NCI-H1694 (cell line): ENCODE data around the gene VWDE.
"Not testable (repeated sequence)": the region's sequence is repeated elsewhere in the genome, so short reads cannot be mapped to it uniquely, and the experiment has no call there.

Source experiments
- DNase-seq: peaks from one replicate; lab custom pipeline; 2025; lab: John Stamatoyannopoulos, UW

Gene VWDE

GRCh38 chr7:12403287-12404181 lies at the start of gene VWDE:
Gene VWDE, minus strand, starts transcription at chr7:12403865. Its CDS starts 149 bp downstream, at chr7:12403716.
- DNase-seq = peak; percentile 25

DNA sequence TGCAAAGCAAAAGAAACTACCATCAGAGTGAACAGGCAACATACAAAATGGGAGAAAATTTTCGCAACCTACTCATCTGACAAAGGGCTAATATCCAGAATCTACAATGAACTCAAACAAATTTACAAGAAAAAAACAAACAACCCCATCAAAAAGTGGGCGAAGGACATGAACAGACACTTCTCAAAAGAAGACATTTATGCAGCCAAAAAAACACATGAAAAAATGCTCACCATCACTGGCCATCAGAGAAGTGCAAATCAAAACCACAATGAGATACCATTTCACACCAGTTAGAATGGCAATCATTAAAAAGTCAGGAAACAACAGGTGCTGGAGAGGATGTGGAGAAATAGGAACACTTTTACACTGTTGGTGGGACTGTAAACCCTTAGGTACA lies 49.5 kb upstream of the VWDE start:
- not testable (repeated sequence) for DNase-seq

- DNase-seq = no peak
Observed at GRCh38 chr7:12450615-12451014, 47.0 kb upstream of the VWDE start.

DNA sequence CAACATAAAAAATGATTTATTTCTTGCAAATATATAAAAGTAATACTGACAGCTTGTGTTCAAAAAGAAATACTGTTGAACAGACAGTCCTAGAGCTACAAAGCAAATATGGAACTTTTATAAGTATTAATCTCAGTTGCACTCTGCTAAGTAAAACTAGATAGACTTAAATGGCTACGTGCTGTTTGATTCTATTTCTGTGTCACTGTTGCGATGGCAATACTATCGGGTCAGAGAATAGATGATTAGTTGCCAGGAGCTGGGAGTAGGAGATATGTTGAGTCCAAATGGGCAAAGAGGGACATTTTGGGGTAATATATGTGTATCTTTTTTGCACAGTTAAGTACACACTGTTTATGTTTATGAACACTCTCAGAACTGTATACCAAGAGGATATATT lies 41.1 kb upstream of the VWDE start:
- no peak for DNase-seq

GRCh38 chr7:12440229-12440628 lies 36.6 kb upstream of the VWDE start:
- DNase-seq = no peak

DNA sequence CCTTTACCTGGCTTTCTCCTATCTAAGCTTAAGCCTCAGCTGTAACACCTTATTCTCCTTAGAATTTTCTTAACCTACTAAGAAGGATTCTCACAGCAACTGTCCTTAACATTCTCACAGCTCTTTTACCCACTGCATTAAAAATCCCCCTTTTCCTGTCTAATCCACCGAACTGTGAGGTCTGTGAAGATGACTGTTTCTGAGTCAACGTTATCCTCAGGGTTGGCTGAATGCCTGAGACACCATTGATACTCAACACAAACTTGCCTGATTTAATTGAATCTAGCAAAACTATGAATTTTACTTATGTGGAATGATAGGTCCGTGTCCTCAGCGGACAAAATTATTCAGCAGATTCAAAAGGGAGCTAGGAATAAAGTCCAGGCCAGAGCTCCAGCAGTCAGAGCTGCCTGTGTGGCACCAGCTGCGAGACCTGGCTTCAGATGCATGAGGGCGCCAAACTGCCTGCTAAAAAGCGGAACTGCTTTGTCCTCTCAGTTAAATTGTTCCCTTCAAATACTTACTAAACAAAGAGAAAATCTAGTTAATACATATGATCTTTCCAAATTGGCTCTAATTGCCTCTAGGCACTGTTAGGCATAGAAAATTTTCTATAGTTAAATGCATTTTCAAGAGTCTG lies 33.4 kb upstream of the VWDE start:
- peak; percentile 5 for DNase-seq

- no peak for DNase-seq
Observed at GRCh38 chr7:12436126-12436525, 32.5 kb upstream of the VWDE start.

GRCh38 chr7:12434012-12434642 lies 30.5 kb upstream of the VWDE start:
- DNase-seq = no peak

DNA sequence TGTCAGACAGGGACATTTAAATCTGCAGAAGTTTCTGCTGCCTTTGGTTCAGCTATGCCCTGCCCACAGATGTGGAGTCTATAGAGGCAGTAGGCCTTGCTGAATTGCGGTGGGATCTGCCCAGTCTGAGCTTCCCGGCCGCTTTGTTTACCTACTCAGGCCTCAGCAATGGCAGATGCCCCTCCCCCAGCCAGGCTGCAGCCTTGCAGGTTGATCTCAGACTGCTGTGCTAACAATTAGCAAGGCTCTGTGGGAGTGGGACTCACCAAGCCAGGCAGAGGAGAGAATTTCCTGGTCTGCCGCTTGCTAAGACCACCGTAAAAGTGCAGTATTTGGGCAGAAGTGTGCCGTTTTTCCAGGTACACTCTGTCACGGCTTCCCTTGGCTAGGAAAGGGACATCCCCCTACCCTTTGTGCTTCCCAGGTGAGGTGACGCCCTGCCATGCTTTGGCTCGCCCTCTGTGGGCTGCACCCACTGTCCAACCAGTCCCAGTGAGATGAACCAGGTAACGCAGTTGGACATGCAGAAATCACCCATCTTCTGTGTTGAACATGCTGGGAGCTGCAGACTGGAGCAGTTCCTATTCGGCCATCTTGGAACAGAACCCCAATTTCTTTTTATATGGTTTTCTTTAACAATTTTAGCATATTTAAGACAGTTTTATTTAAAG lies 28.4 kb upstream of the VWDE start:
- DNase-seq = no peak

DNA sequence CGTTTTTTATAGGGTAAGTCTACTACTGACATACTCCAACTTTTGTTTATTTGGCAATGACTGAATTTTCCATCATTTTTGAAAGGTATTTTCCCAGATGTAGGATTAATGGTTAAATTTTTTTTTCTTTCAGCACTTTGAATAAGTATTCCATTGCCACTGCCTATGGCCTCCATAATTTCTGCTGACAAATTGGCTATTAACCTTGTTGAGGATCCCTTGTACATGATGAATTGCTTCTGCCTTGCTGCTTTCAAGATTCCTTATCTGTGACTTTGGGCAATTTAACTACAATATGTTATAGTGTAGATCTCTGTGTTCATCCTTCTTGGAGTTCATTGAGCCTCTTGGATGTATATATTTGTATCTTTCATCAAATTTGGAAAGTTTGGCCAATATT lies 21.6 kb upstream of the VWDE start:
- DNase-seq = no peak

DNA sequence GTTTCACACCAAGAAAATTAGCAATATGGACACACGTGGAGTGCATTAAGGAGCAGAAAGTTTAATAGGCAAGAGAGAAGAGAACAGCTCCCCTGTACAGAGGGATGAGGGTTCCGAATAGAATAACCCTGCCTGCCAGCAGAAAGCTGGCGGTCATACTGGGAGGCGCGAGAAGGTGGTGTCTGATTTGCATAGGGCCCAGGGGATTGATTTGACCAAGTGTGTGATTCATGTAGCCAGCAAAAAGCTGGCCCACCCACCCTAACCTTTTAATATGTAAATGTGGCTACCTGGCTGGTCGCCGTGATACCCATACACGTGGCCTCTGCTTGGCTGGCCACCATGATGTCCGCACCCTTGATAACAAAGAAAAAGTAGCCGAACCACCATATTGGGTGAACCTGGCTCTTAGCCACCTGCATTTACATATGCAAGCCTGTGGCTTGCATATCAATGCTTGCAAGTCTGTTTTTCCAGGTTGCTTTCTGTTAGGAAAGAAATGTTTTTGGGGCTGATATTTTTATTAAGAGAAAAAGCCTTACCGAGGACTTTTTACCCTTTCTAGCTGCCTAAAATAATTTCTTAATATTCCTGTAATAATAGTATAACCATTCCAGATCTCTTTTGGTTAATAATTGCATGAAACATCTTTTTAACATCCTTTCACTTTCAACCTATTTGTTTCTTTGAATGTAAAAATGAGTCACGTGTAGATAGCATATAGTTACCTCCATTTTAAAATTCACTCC lies 20.5 kb upstream of the VWDE start:
- no peak for DNase-seq

- DNase-seq = no peak
Observed at GRCh38 chr7:12423355-12423996, 19.8 kb upstream of the VWDE start.

- no peak for DNase-seq
Observed at GRCh38 chr7:12422554-12423320, 19.1 kb upstream of the VWDE start.

DNA sequence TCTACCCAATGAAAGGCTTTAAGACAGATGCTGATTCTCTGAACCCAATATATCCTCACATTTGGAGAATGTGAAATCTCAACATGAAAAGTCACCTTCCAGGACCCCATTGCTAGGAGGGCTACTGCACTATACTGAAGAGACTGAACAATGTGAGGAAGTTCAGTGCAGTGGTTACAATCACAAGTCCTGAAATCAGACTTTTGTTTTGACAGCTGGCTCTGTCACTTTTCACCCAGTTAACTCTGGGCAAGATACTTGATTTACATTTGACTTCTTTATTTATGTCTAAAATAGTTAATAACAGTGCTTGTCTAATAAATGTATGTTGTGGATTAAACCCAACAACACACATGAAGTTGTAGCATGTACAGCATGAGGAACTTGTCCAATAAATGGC lies 14.8 kb upstream of the VWDE start:
- no peak for DNase-seq

DNA sequence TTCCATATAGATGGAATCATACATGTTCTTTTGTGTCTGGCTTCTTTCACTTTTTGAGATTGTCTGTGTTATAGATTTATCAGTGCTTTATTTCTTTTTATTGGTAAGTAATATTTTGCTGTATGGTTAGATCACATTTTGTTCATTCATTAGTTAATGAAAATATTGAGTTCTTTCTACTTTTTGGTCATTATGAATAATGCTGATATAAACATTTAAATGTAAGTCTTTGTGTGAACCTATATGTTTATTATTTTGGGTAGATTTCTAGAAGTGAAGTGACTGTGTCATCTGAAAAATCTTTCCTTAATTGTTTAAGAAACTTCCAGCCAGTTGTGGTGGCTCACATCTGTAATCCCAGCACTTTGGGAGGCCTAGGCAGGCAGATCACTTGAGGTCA lies 11.4 kb upstream of the VWDE start:
- DNase-seq = no peak

- no peak for DNase-seq
Observed at GRCh38 chr7:12412407-12412806, 8.7 kb upstream of the VWDE start.

DNA sequence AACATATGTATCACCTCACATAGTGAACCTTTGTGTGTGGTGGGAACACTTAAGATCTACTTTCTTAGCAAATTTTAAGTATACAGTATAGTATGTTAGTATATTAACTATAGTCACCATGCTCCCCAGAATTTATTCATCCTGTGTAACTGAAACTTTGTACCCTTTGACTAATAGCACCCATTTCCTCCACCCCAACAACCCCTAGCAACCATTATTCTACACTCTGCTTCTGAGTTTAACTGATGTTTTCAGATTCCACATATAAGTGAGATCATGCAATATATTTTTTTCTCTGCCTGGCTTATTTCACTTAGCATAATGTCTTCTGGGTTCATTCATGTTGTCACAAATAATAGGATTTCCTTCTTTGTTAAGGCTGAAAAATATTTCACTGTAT lies 6.9 kb upstream of the VWDE start:
- no peak for DNase-seq

GRCh38 chr7:12409097-12409711 lies 5.5 kb upstream of the VWDE start:
- no peak for DNase-seq

GRCh38 chr7:12407652-12408051 lies 4.0 kb upstream of the VWDE start:
- DNase-seq = not testable (repeated sequence)

GRCh38 chr7:12402365-12402725 lies 1.3 kb downstream of the VWDE start:
- no peak for DNase-seq
